Peyer's patch (tissue), 4 donors: ENCODE results near the gene APPL1. TPM values are rescaled to one million over a fixed set of nuclear protein-coding genes. Genes with fewer than 3 reads are reported as not detected.

Source experiments
- DNase-seq, 3 donors: peaks; one replicate each; pipeline ENCODE4 v3.0.0-alpha.2; 2017 to 2019
- H3K27ac ChIP-seq, 4 donors: fragments of 200-600 bp; sonication (generic); one replicate each; pipeline ENCODE4 v1.5.1; 2016 to 2019
- H3K27me3 ChIP-seq, 2 donors: fragments of 200-600 bp; sonication (generic); one replicate each; pipeline ENCODE4 v1.5.1; 2019
- H3K36me3 ChIP-seq, 3 donors: fragments of 200-600 bp; sonication (generic); one replicate each; pipeline ENCODE4 v1.5.1; 2016 to 2019
- H3K4me1 ChIP-seq, 4 donors: fragments of 200-600 bp; sonication (generic); one replicate each; pipeline ENCODE4 v1.5.1; 2016 to 2019
- H3K4me3 ChIP-seq, 4 donors: fragments of 200-600 bp; sonication (generic); 1 replicate in 3 of 4; 2 replicates in 1 of 4; pipeline ENCODE4 v1.5.1; 2016 to 2019; ENCODE audit warnings: mild to moderate bottlenecking in 1 of 4
- H3K9me3 ChIP-seq, 4 donors: fragments of 200-600 bp; sonication (generic); one replicate each; pipeline ENCODE4 v1.5.1; 2016 to 2019; ENCODE audit warnings: mild to moderate bottlenecking in 1 of 4
- POLR2A ChIP-seq, 2 donors: fragments of 450-650 bp; IDR thresholded peaks; one replicate each; pipeline ENCODE4 v1.5.1; 2017; ENCODE audit warnings: antibody characterized with exemption in 2 of 2, mild to moderate bottlenecking in 2 of 2, moderate library complexity in 2 of 2
- total RNA-seq, 4 donors: library from RNA; depleted of rRNA; stranded (reverse); fragments of >200 nt; gene quantifications; one replicate each; pipeline ENCODE4 v1.1.0, GENCODE V29; 2016
- TF ChIP-seq, protein P1 (sequence below), 6 experiments: fragments of 450-650 bp in 4 of 6; fragments of 200-600 bp in 2 of 6; sonication (generic) in 1 of 6; IDR thresholded peaks; one replicate each; pipeline ENCODE4 v1.5.1; 2017 to 2019; ENCODE audit warnings: antibody characterized with exemption in 6 of 6, mild to moderate bottlenecking in 3 of 6, moderate library complexity in 1 of 6

APPL1 gene
- total RNA-seq, 4 donors from 2014 or later: 28.6 to 39.2 (median 33.0) TPM

DNA sequence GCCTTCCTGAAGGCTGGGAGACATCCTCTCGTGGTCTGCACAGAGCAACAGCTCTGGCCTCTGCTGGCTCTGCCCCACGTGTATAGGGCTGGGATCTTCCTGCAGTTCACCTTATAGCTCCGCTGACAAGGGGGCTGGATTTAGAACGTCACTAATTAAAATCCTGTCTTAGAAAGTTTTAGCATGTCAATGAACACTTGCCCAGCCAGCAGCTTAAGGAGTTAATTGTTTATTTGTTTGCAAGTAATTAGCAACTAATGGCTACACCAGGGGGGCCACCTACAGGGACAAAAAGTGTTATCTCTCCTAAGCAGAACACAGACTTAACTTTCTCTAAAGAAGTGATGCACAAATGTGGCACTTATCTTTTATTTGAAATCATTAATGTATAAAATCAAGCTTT is 27.6 kb upstream of the APPL1 start, which contains the start of gene HESX1:
HESX1 (minus strand) TSS at position 84 of the 403 bp plus-strand sequence; CDS start at position 24, 60 bp downstream.
- TF ChIP-seq, protein P1, sequence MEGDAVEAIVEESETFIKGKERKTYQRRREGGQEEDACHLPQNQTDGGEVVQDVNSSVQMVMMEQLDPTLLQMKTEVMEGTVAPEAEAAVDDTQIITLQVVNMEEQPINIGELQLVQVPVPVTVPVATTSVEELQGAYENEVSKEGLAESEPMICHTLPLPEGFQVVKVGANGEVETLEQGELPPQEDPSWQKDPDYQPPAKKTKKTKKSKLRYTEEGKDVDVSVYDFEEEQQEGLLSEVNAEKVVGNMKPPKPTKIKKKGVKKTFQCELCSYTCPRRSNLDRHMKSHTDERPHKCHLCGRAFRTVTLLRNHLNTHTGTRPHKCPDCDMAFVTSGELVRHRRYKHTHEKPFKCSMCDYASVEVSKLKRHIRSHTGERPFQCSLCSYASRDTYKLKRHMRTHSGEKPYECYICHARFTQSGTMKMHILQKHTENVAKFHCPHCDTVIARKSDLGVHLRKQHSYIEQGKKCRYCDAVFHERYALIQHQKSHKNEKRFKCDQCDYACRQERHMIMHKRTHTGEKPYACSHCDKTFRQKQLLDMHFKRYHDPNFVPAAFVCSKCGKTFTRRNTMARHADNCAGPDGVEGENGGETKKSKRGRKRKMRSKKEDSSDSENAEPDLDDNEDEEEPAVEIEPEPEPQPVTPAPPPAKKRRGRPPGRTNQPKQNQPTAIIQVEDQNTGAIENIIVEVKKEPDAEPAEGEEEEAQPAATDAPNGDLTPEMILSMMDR (IDR thresholded peaks at IDR 0.05): no peak
- no peak for TF ChIP-seq POLR2A (IDR thresholded peaks at IDR 0.05)
- H3K4me3 ChIP-seq: no peak within 1 kb of the TSS
- H3K9me3 ChIP-seq: no peaks in the 10 kb centered on the region
- no peak for DNase-seq
- H3K36me3 ChIP-seq: no peaks in the 10 kb centered on the region
- H3K4me1 ChIP-seq: no peaks in the 10 kb centered on the region
- no peaks in the 10 kb centered on the region for H3K27me3 ChIP-seq
- H3K27ac ChIP-seq: no peak within 1 kb of the TSS

DNA sequence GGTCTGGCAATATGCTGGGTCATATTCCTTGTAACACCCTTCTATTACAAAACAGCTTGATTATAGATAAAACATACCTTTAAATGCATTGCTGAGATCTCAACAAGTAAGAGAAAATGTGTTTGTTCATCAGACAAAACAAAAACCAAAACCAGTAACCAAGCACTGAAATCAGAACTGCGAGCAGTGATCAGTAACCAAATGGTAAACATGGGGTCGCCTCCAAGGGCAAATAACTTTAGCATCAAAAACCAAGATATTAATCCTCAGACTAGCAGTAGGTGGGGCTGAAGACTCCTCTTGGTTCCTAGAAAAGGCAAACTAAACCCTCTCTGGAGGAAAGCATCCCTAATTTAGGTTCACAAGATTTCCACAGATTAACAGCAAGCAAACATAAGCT is 21.1 kb upstream of the APPL1 start:
- TF ChIP-seq, protein P1 (IDR thresholded peaks at IDR 0.05): no peak
- TF ChIP-seq POLR2A (IDR thresholded peaks at IDR 0.05): no peak
- Histone ChIP-seq H3K4me1 (no peaks in the 10 kb centered on the region), H3K27me3 (no peaks in the 10 kb centered on the region), H3K36me3 (no peaks in the 10 kb centered on the region), H3K27ac (no peak overlapping the region), H3K4me3 (no peak overlapping the region), H3K9me3 (no peaks in the 10 kb centered on the region)
- no peak for DNase-seq

DNA sequence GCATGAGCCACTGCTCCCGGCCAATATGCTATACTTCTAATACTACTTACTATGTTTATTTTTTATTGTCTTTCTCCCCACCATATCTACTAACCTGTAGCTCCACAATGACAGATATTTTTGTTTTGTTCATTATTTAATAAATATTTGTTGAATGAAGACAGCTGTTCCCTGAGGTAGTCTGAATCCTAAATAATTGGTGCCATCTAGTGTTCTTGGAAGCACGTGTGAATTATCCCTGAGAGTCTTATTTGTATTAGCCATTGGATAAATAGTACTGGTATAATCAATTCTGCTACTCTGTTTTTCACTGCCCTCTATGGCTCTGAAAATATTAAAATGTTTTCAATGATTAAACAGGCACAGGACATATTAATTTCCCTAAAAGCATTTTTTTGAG is 5.6 kb upstream of the APPL1 start:
- H3K36me3 ChIP-seq: no peaks in the 10 kb centered on the region
- no peaks in the 10 kb centered on the region for H3K4me1 ChIP-seq
- H3K27ac ChIP-seq: no peak overlapping the region
- no peak overlapping the region for H3K4me3 ChIP-seq
- no peaks in the 10 kb centered on the region for H3K9me3 ChIP-seq
- TF ChIP-seq, protein P1 (IDR thresholded peaks at IDR 0.05): peak in 3 of 6 experiments; percentile 17 to 33 (median 28)
- TF ChIP-seq POLR2A (IDR thresholded peaks at IDR 0.05): no peak
- no peaks in the 10 kb centered on the region for H3K27me3 ChIP-seq
- DNase-seq: no peak

DNA sequence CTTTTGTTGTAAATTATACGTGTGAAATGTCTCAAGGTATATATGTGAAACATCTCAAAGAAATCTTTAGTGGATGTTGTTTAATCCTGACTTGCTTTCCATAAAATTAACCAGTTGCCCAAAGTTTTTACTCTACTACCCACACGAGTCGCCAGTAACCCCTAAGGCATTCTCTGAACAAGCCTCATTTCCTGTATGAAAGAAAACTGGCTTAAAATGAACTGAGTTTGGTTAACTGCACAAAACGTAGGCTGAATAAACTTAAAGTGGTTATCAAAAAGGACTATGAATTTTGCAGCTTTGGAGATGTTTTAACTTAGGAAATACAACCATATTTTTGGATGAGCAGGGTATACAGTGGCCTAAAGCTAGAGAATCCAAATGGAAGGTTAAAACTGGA is 2.7 kb upstream of the APPL1 start:
- Histone ChIP-seq H3K4me1 (peaks cover 0 to 12% (median 0%) of the 10 kb centered on the region in 4 donors), H3K27me3 (no peaks in the 10 kb centered on the region), H3K27ac (no peak overlapping the region), H3K9me3 (no peaks in the 10 kb centered on the region), H3K4me3 (no peak overlapping the region), H3K36me3 (no peaks in the 10 kb centered on the region)
- TF ChIP-seq, protein P1 (IDR thresholded peaks at IDR 0.05): no peak
- no peak for DNase-seq

DNA sequence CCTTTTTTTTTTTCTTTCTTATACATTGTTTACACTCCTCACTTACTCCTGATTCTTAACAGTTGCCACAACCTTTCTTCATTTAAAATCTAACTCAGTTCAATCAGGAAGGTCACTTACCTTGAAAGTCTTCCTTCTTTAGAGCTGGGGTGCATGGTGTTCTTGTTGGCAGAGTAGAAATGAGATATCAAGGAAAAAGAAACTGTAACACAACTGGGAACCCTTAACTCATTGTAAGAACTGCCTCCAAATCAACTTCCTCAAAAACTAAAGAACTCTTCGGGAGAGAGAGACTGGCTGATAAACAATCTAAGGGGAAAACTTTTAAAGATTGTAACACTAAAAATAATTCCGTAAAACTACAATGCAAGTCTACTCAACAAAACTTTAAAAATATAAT is 1.4 kb upstream of the APPL1 start:
- DNase-seq: no peak
- H3K27me3 ChIP-seq: no peaks in the 10 kb centered on the region
- no peak overlapping the region for H3K4me3 ChIP-seq
- H3K9me3 ChIP-seq: no peaks in the 10 kb centered on the region
- TF ChIP-seq, protein P1 (IDR thresholded peaks at IDR 0.05): no peak
- TF ChIP-seq POLR2A (IDR thresholded peaks at IDR 0.05): no peak
- peaks cover 0 to 22% (median 3%) of the 10 kb centered on the region in 4 donors for H3K4me1 ChIP-seq
- no peak overlapping the region for H3K27ac ChIP-seq
- no peaks in the 10 kb centered on the region for H3K36me3 ChIP-seq
